ENCODE results near the gene CHD8. TPM values are rescaled to one million over a fixed set of nuclear protein-coding genes. Genes with fewer than 3 reads are reported as not detected.
"Not testable (repeated sequence)": the region's sequence is repeated elsewhere in the genome, so short reads cannot be mapped to it uniquely, and the experiment has no call there.

Gene CHD8
- 10 to 100 TPM in 11 of 12 donors, not detected in 1; 37.8 to 71.1 (median 41.4) TPM for polyA plus RNA-seq (ENCODE audit: insufficient read length in 12 of 12)
- long read RNA-seq, donor 1, transcript CHD8-214 (1 exons, 1,146 nt): major isoform, 14 of 21 reads
- long read RNA-seq, donor 1, partial matches to known transcripts: 6 of 21 reads
- long read RNA-seq, donor 1, other reads (novel, unspliced or antisense): 0 of 21 reads
- long read RNA-seq, donor 2, full-length matches to known transcripts: 12 of 12 reads
- long read RNA-seq, donor 2, partial matches to known transcripts: 0 of 12 reads
- long read RNA-seq, donor 2, other reads (novel, unspliced or antisense): 0 of 12 reads
- long read RNA-seq, donor 3, partial matches to known transcripts: 0 of 4 reads
- long read RNA-seq, donor 3, other reads (novel, unspliced or antisense): 0 of 4 reads
- long read RNA-seq, donor 4, partial matches to known transcripts: 0 of 3 reads
- long read RNA-seq, donor 4, other reads (novel, unspliced or antisense): 0 of 3 reads
- long read RNA-seq, donor 5, transcript CHD8-214 (1 exons, 1,146 nt): major isoform, 5 of 5 reads
- long read RNA-seq, donor 5, partial matches to known transcripts: 0 of 5 reads
- long read RNA-seq, donor 5, other reads (novel, unspliced or antisense): 0 of 5 reads
- long read RNA-seq, donor 6, partial matches to known transcripts: 0 of 3 reads
- long read RNA-seq, donor 6, other reads (novel, unspliced or antisense): 0 of 3 reads
- long read RNA-seq, donor 7, transcript CHD8-214 (1 exons, 1,146 nt): major isoform, 6 of 6 reads
- long read RNA-seq, donor 7, partial matches to known transcripts: 0 of 6 reads
- long read RNA-seq, donor 7, other reads (novel, unspliced or antisense): 0 of 6 reads
- long read RNA-seq, donor 8, full-length matches to known transcripts: 15 of 15 reads
- long read RNA-seq, donor 8, partial matches to known transcripts: 0 of 15 reads
- long read RNA-seq, donor 8, other reads (novel, unspliced or antisense): 0 of 15 reads
- long read RNA-seq, donor 9, transcript CHD8-214 (1 exons, 1,146 nt): major isoform, 5 of 5 reads
- long read RNA-seq, donor 9, partial matches to known transcripts: 0 of 5 reads
- long read RNA-seq, donor 9, other reads (novel, unspliced or antisense): 0 of 5 reads
- long read RNA-seq, donor 10, transcript CHD8-214 (1 exons, 1,146 nt): major isoform, 11 of 12 reads
- long read RNA-seq, donor 10, partial matches to known transcripts: 0 of 12 reads
- long read RNA-seq, donor 10, other reads (novel, unspliced or antisense): 0 of 12 reads
- long read RNA-seq, donor 11, transcript CHD8-214 (1 exons, 1,146 nt): major isoform, 15 of 15 reads
- long read RNA-seq, donor 11, partial matches to known transcripts: 0 of 15 reads
- long read RNA-seq, donor 11, other reads (novel, unspliced or antisense): 0 of 15 reads

DNA sequence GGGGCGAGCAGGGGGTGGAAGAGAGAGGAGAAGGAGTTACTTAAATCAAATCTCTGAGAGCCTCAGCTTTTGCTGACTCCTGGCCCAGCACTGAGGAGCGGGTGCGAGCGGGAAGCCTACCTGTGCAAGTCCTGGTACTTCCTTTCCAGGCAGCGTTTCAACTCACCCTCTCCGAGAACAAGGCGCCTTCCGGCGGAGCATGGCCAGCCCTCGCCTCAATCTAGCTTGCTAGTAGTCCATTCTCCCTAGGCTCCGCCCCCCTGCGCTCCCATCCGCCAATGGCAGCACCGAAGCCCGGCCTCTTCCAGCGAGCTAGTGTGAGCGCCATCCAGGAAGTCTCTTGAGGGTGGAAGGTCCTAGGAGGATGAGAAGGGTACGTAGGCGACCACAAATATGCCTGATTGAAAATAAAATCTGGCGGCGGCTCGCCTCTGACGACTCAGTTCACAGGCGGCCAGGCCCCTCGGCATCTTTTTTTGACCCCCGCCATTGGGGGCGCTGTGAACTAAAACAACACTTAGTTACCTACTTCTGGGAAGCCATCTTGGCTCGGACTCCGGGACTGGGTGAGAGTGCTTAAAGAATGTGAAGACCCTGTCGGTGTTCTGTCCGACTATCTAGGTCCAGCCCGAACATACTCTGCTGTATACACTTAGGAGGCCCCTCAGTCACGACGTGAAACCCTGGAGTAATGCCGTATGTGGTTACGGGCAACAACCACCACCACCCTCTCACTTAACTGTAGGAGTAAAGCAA, at the start of gene CHD8:
CHD8 (minus strand) TSS at position 212 of the 756 bp plus-strand sequence. CDS start 24,480 bp downstream, outside the sequence.
- DNase-seq: peak; percentile 99

GRCh38 chr14:21505012-21505553, 49.2 kb upstream of the CHD8 start:
- no peak for DNase-seq

DNA sequence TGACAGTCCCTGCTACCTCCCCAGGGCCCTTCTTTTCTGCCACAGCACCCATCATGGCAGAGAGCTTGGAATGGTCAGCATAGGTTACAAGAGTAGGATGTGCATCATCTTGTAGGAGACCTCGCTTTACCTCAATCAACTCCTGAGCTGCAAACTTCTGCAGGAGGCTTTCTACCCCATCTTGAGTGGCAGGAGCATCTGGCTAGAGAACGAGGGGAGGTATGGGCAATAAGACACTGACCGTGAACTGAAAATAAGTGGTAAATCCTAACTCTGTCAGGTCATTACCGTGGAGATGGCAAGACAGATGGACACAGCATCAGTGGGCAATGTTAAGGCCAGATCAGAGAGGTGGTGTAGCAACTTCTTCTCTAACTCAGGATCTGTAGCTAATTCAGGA, 47.5 kb upstream of the CHD8 start:
- DNase-seq: no peak

- DNase-seq: no peak
These were observed 45.6 kb upstream of the CHD8 start for GRCh38 chr14:21501568-21501967.

DNA sequence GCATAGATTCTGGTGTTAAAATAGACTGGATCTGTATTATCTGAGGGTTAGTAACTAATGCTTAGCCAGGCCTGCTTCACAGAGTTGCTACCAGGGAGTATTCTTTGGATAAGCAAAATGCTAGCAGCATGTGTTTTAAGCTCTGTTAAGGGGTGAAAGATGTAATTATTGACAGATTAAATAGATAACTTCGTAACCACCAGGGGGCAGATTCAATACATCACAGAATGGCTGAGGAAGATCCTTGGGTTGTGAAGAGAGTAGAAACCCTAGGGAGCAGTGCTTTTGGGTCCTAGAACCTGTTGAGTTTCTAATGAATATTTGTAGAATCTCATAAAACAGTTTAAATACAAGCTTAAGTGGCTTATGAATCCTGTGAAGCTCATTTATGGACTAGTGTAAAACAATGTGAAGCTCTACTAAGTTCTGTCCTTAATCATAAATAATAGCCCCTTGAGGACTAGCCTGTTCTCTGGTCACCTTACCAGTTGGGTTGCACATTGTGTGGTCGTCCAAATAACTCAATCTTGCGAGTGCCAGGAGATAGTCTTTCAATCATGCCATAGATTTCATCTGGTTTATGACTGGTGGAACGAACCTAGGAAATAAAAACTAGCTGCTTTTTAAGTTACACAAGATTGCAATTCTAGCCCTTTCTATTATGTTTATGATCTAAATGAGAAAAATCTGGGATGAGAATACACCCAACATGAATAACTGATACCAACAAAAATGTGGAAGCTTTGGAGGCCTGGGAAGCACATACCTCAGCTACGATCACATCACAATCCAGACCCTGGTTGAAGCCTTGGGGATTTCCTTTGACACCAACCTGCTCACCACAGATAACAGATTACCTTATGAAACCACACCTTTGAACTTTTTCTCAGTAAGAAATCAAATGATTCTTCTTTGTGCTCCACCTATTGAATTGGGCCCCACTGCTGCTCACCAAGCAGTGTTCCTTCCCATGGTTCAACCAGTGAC, 42.9 kb upstream of the CHD8 start:
- peak; percentile 44 for DNase-seq

- no peak for DNase-seq
These were observed 40.5 kb upstream of the CHD8 start for GRCh38 chr14:21496453-21496852.

GRCh38 chr14:21494902-21495762, 39.2 kb upstream of the CHD8 start:
- DNase-seq: no peak

DNA sequence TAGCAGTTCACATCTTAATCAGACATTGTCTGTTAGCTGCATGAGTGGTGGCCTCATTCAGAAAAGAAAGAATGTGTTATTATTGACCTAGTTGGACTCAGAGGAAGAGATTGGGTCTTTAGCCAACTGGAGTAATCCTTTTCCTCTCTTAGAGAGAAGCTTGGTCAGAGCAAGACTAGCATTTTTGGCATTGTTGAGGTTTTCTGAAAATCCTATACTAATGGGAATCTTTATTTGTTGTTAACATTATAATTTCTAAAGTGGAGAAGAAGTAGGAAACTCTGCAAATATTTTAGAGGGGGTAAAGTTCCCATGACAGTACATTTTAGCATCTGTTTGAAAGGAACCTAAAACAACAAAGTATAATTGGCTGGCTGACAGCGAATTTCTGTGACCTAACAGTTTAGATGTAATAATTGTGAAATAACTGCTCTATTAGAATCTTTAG, 30.7 kb upstream of the CHD8 start:
- no peak for DNase-seq

GRCh38 chr14:21476925-21477681, 21.2 kb upstream of the CHD8 start, which contains the start of the genes RAB2B and TOX4:
TSS of gene RAB2B (minus strand) at chr14:21476959. CDS start at chr14:21476872, 87 bp downstream.
TSS of gene TOX4 (plus strand) at chr14:21477195. CDS start at chr14:21477279, 84 bp downstream.
- DNase-seq: peak; percentile 99

- no peak for DNase-seq
These were observed 20.6 kb upstream of the CHD8 start for GRCh38 chr14:21476523-21476924.

GRCh38 chr14:21475767-21476522, 20.0 kb upstream of the CHD8 start:
- DNase-seq: no peak

DNA sequence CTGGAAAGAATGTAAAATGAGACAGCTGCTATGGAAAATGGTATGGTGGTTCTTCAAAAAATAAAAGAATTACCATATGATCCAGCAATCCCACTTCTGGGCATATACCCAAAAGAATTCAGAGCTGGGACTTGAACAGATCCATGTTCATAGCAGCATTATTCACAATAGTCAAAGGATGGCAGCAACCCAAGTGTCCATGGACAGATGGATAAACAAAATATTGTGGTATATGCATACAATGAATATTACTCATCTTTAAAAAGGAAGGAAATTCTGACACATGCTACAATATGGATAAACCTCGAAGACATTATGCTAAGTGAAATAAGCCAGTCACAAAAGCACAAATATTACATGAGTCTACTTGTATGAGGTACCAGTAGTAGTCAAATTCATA, 11.7 kb upstream of the CHD8 start:
- DNase-seq: no peak

DNA sequence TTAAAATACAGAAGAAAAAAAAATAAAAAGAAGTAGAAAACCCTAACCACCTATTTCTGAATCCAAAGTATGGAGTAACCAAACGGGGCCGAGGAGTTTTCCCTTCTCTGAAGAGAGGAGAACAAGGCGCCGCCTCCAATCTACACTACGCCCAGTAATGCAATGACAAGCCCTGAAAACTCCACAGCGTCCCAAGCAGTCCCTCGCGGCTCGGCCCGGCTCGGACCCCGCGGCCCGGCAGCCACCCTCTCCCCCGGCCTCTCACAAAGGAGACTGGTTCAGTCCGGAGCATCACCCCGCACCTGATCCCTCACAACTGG, 371 bp downstream of the CHD8 start:
- no peak for DNase-seq

DNA sequence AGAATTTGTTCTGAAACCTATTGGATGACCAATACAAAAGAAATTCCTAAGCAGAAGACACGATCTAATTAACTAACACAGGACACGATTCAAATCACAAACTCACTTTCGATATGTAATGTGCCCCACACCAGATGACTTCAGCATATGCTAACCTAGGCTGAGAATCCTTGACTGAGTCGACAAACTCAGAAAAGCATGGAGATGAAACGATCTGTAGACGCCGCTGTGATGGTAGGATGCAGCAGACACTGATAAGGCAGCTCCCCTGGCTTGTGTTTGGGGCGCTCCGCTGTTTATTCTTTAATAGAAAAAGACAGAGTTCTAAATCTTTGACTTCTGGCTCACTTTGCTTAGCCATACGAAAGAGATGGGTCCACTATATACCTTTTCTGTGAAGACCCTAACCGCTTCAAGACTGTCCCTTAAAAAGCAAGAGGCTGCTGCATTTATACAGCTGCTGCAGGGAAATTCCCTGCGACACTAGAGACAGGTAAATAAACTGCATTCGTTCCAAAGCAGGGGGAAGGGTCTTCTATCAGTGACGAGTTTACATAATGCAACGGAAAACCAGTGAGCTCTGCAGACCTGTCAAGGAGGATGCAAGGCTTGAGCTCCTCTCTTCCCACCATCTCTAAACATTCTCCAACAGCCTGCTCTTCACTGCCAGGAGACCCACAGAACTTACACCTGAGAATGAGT, 929 bp downstream of the CHD8 start:
- no peak for DNase-seq

DNA sequence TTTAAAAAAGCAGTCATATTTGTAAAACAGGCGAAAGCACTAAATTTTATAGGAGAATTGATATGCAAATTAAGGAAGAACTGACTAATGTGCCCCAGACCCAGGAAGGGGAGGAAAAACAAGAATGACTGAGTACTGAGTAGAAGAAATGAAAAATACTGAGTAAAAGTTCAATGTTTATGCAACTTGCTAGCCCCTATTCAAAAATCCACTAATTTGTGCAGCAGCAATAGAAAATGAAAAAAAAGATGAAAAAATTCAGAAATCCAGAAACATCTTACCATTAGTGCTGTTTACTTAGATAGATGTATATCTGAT, 6.1 kb downstream of the CHD8 start:
- DNase-seq: no peak

- not testable (repeated sequence) for DNase-seq
These were observed 13.3 kb downstream of the CHD8 start for GRCh38 chr14:21442657-21443056.
